Activated T-cell treated with anti-CD3 and anti-CD28 coated beads for 24 hours (primary cell): ENCODE data around the gene SH2D2A.

Experiments used
- DNase-seq: peaks from one replicate; pipeline ENCODE4 v3.0.0-alpha.2; 2020; ENCODE audit warnings: low read depth

The SH2D2A gene

GRCh38 chr1:156847591-156848460, 31.2 kb upstream of the SH2D2A start:
- DNase-seq = no peak

- no peak for DNase-seq
Measured at GRCh38 chr1:156846643-156847042, 30.0 kb upstream of the SH2D2A start.

GRCh38 chr1:156845953-156846545, 29.4 kb upstream of the SH2D2A start:
- DNase-seq = no peak

- no peak for DNase-seq
Measured at GRCh38 chr1:156845055-156845952, 28.7 kb upstream of the SH2D2A start.

GRCh38 chr1:156844638-156845037, 28.0 kb upstream of the SH2D2A start:
- no peak for DNase-seq

GRCh38 chr1:156844102-156844501, 27.5 kb upstream of the SH2D2A start:
- DNase-seq = no peak

GRCh38 chr1:156842618-156843300, 26.1 kb upstream of the SH2D2A start:
- no peak for DNase-seq

- no peak for DNase-seq
Measured at GRCh38 chr1:156841295-156841855, 24.7 kb upstream of the SH2D2A start.

- no peak for DNase-seq
Measured at GRCh38 chr1:156840898-156841279, 24.2 kb upstream of the SH2D2A start.

GRCh38 chr1:156840186-156840897, 23.7 kb upstream of the SH2D2A start:
- no peak for DNase-seq

GRCh38 chr1:156839426-156840109, 22.9 kb upstream of the SH2D2A start:
- DNase-seq = no peak

- DNase-seq = no peak
Measured at GRCh38 chr1:156838972-156839371, 22.3 kb upstream of the SH2D2A start.

- no peak for DNase-seq
Measured at GRCh38 chr1:156836892-156837291, 20.2 kb upstream of the SH2D2A start.

- peak; percentile 32 for DNase-seq
Measured at GRCh38 chr1:156836041-156836654, 19.5 kb upstream of the SH2D2A start.

- no peak for DNase-seq
Measured at GRCh38 chr1:156834322-156834721, 17.7 kb upstream of the SH2D2A start.

- DNase-seq = no peak
Measured at GRCh38 chr1:156833603-156834002, 17.0 kb upstream of the SH2D2A start.

- no peak for DNase-seq
Measured at GRCh38 chr1:156832434-156832833, 15.8 kb upstream of the SH2D2A start.

GRCh38 chr1:156828400-156829124, 11.9 kb upstream of the SH2D2A start:
- DNase-seq = no peak

- DNase-seq = no peak
Measured at GRCh38 chr1:156826630-156827029, 10.0 kb upstream of the SH2D2A start.
